ENCODE measurements around the gene FGD2. TPM values are rescaled to one million over a fixed set of nuclear protein-coding genes. Genes with fewer than 3 reads are reported as not detected.

FGD2 gene
- total and polyA plus RNA-seq, 2 donors (not counting 3 experiments of a cell fraction or from before 2014, with no cell fraction given): not detected

DNA sequence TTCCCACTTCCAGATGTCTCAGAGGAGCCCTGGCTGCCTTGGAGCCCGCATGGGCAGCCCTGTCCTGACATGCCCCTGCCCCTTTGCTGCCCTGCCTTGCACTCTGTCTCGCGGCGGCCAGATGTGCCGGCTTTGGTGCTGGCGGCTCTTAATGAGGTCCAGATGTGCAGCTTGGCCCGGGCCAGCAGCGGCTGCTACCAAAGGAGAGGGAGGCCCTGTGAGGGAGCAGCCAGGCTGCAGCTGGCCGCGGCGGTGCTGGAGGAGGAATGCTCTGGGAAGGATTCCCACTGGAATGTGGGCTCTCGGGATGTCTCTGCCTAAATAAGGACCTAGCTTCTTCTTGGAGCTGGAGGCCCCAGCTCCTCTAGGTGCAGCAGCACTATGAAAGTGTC, 72.4 kb downstream of the FGD2 start:
- ChIA-PET CTCF (interaction anchor here (1.4 to 2.4 kb wide), 2 partner anchors 11 to 27 kb away, joined by 3 to 5 read pairs; no protein-coding TSS in a partner anchor), POLR2A (interaction anchor here (0.5 kb wide), 1 partner anchor 65 kb away, joined by 3 read pairs; no protein-coding TSS in a partner anchor)
- Histone ChIP-seq H3K4me2 (ENCODE audit: insufficient read depth, low read length) (no peak overlapping the region), H3K36me3 (ENCODE audit: control insufficient read depth in 2 of 2, extremely low read depth in 1 of 2, insufficient read depth in 2 of 2, low read length in 2 of 2) (no peaks in the 10 kb centered on the region), H3K4me3 (replicated peaks in 1 of 3; ENCODE audit: insufficient read depth in 1 of 3, low read depth in 1 of 3, low read length in 3 of 3) (no peak overlapping the region), H2AFZ (ENCODE audit: low read depth, low read length) (no peak overlapping the region), H3K9ac (replicated peaks; ENCODE audit: extremely low read depth, insufficient read depth, low read length) (no peak overlapping the region), H3K79me2 (ENCODE audit: control insufficient read depth, insufficient read depth, low read length) (no peaks in the 10 kb centered on the region), H3K27ac (ENCODE audit: insufficient read depth, low read depth, low read length) (no peak overlapping the region), H3K9me1 (replicated peaks; ENCODE audit: control insufficient read depth, extremely low read depth, insufficient read depth, low read length) (no peaks in the 10 kb centered on the region), H4K20me1 (replicated peaks; ENCODE audit: control insufficient read depth, extremely low read depth, insufficient read depth, low read length) (no peaks in the 10 kb centered on the region), H3K4me1 (ENCODE audit: control insufficient read depth, extremely low read depth, insufficient read depth, low read length) (no peaks in the 10 kb centered on the region), H3K9me3 (replicated peaks; ENCODE audit: control insufficient read depth, insufficient read depth, low read length) (no peaks in the 10 kb centered on the region), H3K27me3 (ENCODE audit: control insufficient read depth in 2 of 2, insufficient read depth in 2 of 2, low read length in 2 of 2) (peaks cover 11 to 16% of the 10 kb centered on the region in 2 experiments)
- BruUV-seq (replicated peaks): no TSS peak
- FAIRE-seq (no peak), DNase-seq (ENCODE audit: low read depth, low spot score) (no peak)
- dilution Hi-C loops (cut with MboI; ENCODE audit: extremely low pct_ligation_motif_present, low sequenced_read_pairs) (no loop called here), intact Hi-C loops (cut with micrococcal nuclease) (no loop called here)
- TF ChIP-seq EZH2 (IDR thresholded peaks at IDR 0.05; ENCODE audit: borderline replicate concordance, low read depth, low read length, severe bottlenecking) (no peak), POLR2A (IDR thresholded peaks at IDR 0.05; ENCODE audit: low read depth, low read length) (no peak), JUN (IDR thresholded peaks at IDR 0.05; ENCODE audit: borderline replicate concordance, insufficient read depth, insufficient read length, low read depth) (no peak), MYC (IDR thresholded peaks at IDR 0.05; ENCODE audit: low read depth, low read length) (no peak), GATA2 (IDR thresholded peaks at IDR 0.05; ENCODE audit: insufficient read depth, insufficient read length, low read depth, low read length) (no peak), POLR2AphosphoS5 (IDR thresholded peaks at IDR 0.05; ENCODE audit: insufficient read depth, low read depth, low read length) (no peak), FOS (IDR thresholded peaks at IDR 0.05; ENCODE audit: borderline replicate concordance, insufficient read depth, low read length) (no peak)
- TF ChIP-seq, protein P1, sequence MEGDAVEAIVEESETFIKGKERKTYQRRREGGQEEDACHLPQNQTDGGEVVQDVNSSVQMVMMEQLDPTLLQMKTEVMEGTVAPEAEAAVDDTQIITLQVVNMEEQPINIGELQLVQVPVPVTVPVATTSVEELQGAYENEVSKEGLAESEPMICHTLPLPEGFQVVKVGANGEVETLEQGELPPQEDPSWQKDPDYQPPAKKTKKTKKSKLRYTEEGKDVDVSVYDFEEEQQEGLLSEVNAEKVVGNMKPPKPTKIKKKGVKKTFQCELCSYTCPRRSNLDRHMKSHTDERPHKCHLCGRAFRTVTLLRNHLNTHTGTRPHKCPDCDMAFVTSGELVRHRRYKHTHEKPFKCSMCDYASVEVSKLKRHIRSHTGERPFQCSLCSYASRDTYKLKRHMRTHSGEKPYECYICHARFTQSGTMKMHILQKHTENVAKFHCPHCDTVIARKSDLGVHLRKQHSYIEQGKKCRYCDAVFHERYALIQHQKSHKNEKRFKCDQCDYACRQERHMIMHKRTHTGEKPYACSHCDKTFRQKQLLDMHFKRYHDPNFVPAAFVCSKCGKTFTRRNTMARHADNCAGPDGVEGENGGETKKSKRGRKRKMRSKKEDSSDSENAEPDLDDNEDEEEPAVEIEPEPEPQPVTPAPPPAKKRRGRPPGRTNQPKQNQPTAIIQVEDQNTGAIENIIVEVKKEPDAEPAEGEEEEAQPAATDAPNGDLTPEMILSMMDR (IDR thresholded peaks at IDR 0.05; ENCODE audit: extremely low read depth in 1 of 2, insufficient read depth in 1 of 2, low read depth in 1 of 2, low read length in 2 of 2): no peak
- TF ChIP-seq, protein P2, sequence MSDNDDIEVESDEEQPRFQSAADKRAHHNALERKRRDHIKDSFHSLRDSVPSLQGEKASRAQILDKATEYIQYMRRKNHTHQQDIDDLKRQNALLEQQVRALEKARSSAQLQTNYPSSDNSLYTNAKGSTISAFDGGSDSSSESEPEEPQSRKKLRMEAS (IDR thresholded peaks at IDR 0.05; ENCODE audit: insufficient read depth, insufficient read length): no peak

Other genes with a start within 250 kb of the FGD2 start
- 18.8 and 32.1 TPM in 2 replicates for gene CPNE5, start 166.2 kb upstream of the FGD2 start, total RNA-seq
- gene CPNE5, start 166.2 kb upstream of the FGD2 start, polyA plus RNA-seq: 49.4 and 55.8 TPM in 2 replicates
- 33.8 and 35.6 TPM in 2 replicates for gene PPIL1, start 130.9 kb upstream of the FGD2 start, total RNA-seq
- gene PPIL1, start 130.9 kb upstream of the FGD2 start, polyA plus RNA-seq: 28.6 and 30.8 TPM in 2 replicates
- 34.0 and 36.4 TPM in 2 replicates for gene C6orf89, start 119.7 kb upstream of the FGD2 start, total RNA-seq
- gene C6orf89, start 119.7 kb upstream of the FGD2 start, polyA plus RNA-seq: 16.6 and 18.2 TPM in 2 replicates
- not detected in 2 replicates for gene PI16, start 50.9 kb upstream of the FGD2 start, total RNA-seq
- 0.14 and 0.41 TPM in 2 replicates for gene PI16, start 50.9 kb upstream of the FGD2 start, polyA plus RNA-seq
- 218 and 226 TPM in 2 replicates for gene MTCH1, start 19.5 kb upstream of the FGD2 start, total RNA-seq
- 206 and 228 TPM in 2 replicates for gene MTCH1, start 19.5 kb upstream of the FGD2 start, polyA plus RNA-seq
- gene PIM1, start 164.5 kb downstream of the FGD2 start, total RNA-seq: 10.5 and 11.3 TPM in 2 replicates
- 6.8 and 9.2 TPM in 2 replicates for gene PIM1, start 164.5 kb downstream of the FGD2 start, polyA plus RNA-seq

All from endothelial cell of umbilical vein (primary cell).